Measurements from ENCODE around the gene BEND4. TPM values are rescaled to one million over a fixed set of nuclear protein-coding genes. Genes with fewer than 3 reads are reported as not detected.

BEND4 gene
- under 1 TPM; 0.11 to 0.65 (median 0.26) TPM for total RNA-seq
- under 1 TPM; 0.21 to 0.33 TPM for polyA plus RNA-seq
- long read RNA-seq, donor 1 = 0 reads
- long read RNA-seq, donor 2, partial matches to known transcripts = 5 of 5 reads
- long read RNA-seq, donor 2, other reads (novel, unspliced or antisense) = 0 of 5 reads
- long read RNA-seq, donor 3 = 0 reads

DNA sequence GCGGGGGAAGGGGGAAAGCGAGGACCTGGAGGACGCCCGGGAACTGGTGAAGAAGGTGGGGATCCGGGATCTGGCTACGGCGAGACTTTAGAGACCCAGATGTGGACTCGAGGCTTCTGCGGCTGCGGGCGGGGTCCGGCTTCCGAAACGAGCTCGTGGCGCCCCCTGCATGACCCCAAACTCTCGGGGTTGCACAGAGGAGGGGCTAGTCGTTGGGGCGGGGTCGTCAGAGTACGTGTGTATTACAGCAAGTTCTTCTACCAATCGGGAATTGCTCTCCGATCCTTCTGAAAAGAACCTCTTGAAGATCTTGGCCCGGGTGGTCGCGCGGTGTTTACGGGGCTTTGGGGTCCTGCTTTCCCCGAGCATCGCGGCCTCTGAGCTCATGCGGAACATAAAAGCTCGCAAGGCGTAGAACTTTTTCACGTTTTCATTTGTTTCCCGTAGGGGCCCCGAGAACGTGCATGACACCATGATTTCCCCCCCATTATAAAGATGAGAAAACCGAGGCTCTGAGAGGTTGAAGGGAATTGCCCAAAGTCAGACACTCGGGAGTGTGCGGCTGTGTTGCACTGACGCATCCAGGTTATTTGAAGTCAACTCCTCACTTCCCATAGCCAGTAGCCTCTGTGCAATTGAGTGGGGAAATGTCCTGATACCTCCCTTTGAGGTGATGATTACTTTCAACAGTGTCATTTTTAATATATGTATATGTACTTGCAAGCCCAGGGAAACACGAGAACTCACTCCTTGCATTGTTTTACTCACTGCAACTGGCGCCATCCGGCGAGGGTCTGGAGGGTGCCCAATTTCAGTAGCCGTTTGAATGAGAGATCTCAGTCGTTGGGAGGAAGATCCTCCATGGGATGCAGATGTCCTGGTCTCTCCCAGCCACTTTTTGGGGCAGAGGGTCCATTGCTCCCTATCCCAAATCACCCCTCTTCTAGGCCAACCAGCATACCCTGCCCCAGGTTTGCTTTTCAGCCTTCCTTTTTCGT is at the start of gene BEND4:
BEND4 (minus strand) TSS at position 149 of the 998 bp plus-strand sequence. CDS start 512 bp downstream, outside the sequence.
- peak within 1 kb of the TSS; percentile 17 for H3K4me3 ChIP-seq
- no peaks in the 10 kb centered on the region for H3K27me3 ChIP-seq
- H3K36me3 ChIP-seq = no peaks in the 10 kb centered on the region
- TF ChIP-seq EP300 (IDR thresholded peaks at IDR 0.05) (no peak), POLR2A (IDR thresholded peaks at IDR 0.05) (no peak)
- TF ChIP-seq, protein P1, sequence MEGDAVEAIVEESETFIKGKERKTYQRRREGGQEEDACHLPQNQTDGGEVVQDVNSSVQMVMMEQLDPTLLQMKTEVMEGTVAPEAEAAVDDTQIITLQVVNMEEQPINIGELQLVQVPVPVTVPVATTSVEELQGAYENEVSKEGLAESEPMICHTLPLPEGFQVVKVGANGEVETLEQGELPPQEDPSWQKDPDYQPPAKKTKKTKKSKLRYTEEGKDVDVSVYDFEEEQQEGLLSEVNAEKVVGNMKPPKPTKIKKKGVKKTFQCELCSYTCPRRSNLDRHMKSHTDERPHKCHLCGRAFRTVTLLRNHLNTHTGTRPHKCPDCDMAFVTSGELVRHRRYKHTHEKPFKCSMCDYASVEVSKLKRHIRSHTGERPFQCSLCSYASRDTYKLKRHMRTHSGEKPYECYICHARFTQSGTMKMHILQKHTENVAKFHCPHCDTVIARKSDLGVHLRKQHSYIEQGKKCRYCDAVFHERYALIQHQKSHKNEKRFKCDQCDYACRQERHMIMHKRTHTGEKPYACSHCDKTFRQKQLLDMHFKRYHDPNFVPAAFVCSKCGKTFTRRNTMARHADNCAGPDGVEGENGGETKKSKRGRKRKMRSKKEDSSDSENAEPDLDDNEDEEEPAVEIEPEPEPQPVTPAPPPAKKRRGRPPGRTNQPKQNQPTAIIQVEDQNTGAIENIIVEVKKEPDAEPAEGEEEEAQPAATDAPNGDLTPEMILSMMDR (IDR thresholded peaks at IDR 0.05) = no peak
- H3K4me1 ChIP-seq (ENCODE audit: insufficient read depth) = peaks cover 1% of the 10 kb centered on the region
- no peak for DNase-seq
- intact Hi-C loops (cut with DNase I) = no loop called here
- WGBS, 3 donors = 8 to 12% (median 11%) methylated on average over 45 to 49 of the region's 49 CpGs
- no peak within 1 kb of the TSS for H3K27ac ChIP-seq
- peaks cover 0 to 4% of the 10 kb centered on the region in 2 donors for H3K9me3 ChIP-seq

DNA sequence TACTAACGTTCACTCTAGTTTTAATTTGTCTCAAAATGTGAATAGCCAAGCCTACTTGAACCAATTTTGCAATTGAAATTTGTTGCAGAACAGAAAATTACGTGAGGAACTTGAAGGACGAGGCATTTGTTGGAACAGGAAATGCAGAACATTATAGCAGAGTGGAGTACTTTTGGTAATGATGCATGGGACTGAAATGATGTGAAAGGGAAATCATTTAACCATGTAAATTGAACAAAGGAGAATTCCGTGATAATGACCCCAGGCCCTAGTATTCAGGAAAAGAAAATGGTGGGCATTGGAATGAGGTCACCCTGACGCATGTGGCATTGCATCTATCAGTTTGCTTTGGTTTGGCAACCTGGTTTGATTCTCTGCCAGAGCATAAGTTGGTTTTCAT is 44.9 kb upstream of the BEND4 start:
- Histone ChIP-seq H3K4me3 (no peak overlapping the region), H3K9me3 (no peaks in the 10 kb centered on the region), H3K4me1 (ENCODE audit: insufficient read depth) (no peaks in the 10 kb centered on the region), H3K27ac (no peak overlapping the region), H3K36me3 (no peaks in the 10 kb centered on the region), H3K27me3 (no peaks in the 10 kb centered on the region)
- intact Hi-C loops (cut with DNase I) = no loop called here
- TF ChIP-seq, protein P1 (IDR thresholded peaks at IDR 0.05) = no peak
- TF ChIP-seq EP300 (IDR thresholded peaks at IDR 0.05) (no peak), POLR2A (IDR thresholded peaks at IDR 0.05) (no peak)
- no peak for DNase-seq
- 67 to 80% (median 68%) methylated on average over 5 of the region's 5 CpGs for WGBS, 3 donors

DNA sequence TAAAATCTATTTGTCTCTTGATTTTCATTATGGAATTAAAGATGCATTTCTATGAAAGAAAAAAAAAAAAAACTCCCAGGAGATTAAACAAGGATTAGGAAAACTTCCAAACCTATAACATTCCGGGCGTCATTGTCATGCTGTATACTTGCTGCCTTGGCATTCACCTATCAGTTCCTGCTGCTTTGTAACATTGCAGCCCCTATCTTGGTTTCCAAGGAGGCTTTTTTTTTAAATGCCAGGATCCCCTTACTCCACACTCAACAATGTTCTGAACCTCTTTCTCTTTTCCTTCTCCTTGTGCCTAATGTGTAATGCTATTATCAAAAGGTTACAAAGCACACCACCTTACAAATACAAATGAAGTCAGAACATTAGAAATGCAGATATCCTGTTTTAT is 20.5 kb upstream of the BEND4 start:
- intact Hi-C loops (cut with DNase I) = no loop called here
- 73 to 80% (median 75%) methylated on average over 2 of the region's 2 CpGs for WGBS, 3 donors
- Histone ChIP-seq H3K9me3 (no peaks in the 10 kb centered on the region), H3K27ac (no peak overlapping the region), H3K4me3 (no peak overlapping the region), H3K4me1 (ENCODE audit: insufficient read depth) (no peaks in the 10 kb centered on the region), H3K36me3 (no peaks in the 10 kb centered on the region), H3K27me3 (no peaks in the 10 kb centered on the region)
- no peak for DNase-seq
- TF ChIP-seq, protein P1 (IDR thresholded peaks at IDR 0.05) = no peak
- TF ChIP-seq POLR2A (IDR thresholded peaks at IDR 0.05) (no peak), EP300 (IDR thresholded peaks at IDR 0.05) (no peak)

DNA sequence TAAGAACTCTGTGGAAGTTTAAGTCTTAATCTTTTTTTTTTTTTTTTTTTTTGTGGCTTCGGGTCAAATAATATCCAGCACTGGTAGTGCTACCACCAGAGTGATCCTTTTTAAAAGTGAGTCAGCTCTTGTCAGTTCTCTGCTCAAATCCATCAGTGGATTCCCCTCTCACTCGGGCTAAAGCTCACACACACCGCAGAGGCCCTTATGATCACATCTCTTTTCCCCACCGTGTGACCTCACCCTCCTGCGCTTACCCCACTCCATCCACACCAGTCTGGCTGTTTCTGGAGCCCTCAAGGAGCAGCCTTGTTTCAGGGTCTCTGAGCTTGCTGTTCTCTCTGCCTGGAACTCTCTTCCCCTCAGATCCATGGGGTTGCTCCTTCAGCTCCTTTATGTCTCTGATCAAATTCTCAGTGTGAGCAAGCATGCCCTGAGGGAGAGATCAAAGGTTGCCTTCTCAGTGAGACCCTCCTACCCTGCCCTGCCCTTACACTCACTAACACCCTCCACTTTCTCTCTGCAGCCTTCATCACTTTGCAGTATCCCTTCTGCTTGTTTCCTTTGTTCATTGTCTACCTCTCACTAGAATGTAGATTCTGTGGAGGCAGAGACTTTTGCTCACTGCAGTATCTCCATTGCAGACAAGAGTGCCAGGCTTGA is 19.8 kb upstream of the BEND4 start:
- H3K4me3 ChIP-seq = no peak overlapping the region
- H3K36me3 ChIP-seq = no peaks in the 10 kb centered on the region
- no peak for TF ChIP-seq EP300 (IDR thresholded peaks at IDR 0.05)
- TF ChIP-seq, protein P1 (IDR thresholded peaks at IDR 0.05) = no peak
- no peak for TF ChIP-seq POLR2A (IDR thresholded peaks at IDR 0.05)
- intact Hi-C loops (cut with DNase I) = no loop called here
- no peak for DNase-seq
- no peak overlapping the region for H3K27ac ChIP-seq
- no peaks in the 10 kb centered on the region for H3K9me3 ChIP-seq
- H3K27me3 ChIP-seq = no peaks in the 10 kb centered on the region
- H3K4me1 ChIP-seq (ENCODE audit: insufficient read depth) = no peaks in the 10 kb centered on the region
- WGBS, 3 donors = 79 to 82% (median 79%) methylated on average over 5 of the region's 5 CpGs
